GM04503 (cell line): Measurements from ENCODE around the gene TBX19.
"Not testable (repeated sequence)": the region's sequence is repeated elsewhere in the genome, so short reads cannot be mapped to it uniquely, and the experiment has no call there.

Source experiments
- DNase-seq: peaks from one replicate; pipeline ENCODE4 v3.0.0-alpha.2; 2012; ENCODE audit warnings: low read depth

The TBX19 gene

DNA sequence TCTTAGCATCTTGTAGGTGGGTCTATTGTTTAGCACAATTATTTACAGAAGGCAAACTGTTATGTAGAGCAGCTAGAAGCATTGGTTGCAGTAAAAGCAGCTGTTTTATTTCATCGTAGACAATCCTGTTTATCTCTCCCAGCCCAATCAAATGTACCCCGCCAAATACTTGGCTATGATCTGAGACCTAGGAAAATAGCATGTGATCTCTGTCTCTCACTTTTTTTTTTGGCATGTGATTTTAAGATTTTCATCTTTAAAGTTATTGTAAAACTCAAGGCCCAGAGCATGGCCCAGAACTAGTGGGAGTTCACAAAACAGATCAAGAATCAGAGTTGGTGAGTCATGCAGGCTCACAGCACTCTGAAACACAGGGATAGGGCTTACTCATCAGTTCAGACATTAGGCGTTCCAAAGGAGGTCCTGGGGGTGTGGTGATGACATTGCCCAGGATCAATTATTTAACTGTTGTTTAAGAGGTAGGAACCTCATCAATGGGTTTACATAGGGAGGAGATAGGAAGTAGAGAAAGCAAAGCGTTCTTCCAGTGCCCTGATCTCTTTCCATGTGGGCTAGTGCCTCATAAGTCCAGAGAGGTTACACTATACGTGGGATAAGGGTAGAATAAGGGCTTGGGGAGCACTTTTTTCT is 40.2 kb downstream of the TBX19 start:
- peak; percentile 63 for DNase-seq

DNA sequence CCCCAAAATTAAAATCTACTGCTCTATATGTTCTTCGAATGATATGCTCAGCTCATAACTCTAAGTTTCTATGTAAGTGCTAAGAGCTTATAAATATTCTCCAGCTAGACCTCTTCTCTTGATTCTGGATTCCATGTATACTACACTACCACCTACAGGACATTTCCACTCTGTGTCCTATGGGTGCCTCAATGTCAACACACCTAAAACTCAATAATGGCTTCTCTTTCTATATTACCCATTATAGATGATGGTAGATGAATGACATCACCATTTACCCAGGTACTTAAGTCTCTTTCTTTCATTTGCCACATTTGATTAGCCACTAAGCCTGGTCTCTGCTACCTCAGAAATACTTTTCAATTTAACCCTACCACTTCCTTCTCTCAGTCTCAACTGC is 41.3 kb downstream of the TBX19 start:
- DNase-seq: no peak

DNA sequence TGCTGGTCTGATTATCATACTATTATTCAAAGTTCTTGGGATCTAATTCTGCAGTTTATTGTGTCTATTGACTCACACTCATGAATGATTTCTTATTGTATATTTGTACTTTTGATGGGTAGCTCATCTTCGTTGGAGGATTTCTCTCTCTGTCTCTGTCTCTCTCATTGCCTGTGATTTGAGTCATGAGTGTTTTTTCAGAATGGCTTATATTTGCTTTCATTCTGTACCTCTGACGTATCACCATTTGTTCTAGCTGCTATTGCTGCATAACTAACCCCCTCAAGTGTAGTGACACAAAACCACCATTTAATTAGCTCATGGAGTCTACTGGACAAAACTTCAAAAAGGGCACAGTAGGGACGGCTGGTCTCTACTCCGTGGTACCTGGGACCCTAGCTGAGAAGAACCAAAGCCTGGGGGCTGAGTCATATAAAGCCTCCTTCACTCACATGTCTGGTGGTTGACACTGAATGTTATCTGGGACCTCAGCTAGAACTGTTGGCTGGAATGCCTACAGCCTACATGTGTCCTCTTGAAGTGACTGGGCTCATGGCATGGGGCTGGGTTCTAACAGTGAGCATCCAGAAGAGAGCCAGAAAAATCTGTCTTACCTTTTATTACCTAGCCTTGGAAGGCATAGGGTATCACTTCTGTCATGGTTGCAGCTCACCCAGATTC is 44.2 kb downstream of the TBX19 start:
- DNase-seq: no peak

DNA sequence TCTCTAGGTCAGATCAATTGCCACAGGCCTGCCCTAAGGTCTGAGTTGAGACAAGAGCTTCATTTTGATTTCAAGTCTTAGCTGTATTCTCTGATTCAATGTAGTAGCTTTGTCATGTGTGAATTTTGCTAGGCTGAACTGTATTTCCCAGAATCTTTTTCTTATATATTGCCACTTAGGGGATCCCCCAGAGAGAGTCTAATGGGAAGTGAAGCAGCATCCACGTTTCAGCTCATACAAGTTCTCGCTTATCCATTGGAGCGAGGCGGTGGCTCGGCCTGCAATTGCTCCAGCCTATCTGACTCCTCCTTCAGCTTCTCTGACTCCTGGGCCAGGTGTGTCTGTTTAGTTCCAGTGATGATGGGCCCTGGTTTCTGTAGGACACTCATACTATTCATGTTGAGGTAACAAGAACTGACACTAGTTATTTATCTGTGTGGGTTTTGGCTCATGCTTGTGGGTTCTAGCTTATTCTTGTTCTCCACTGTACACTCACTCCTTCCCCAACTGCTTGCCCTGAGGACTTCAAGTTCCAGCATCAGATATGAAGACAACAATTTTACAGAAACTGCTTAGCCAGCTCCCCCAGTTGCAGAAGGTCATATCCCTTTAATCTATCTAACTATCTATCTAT is 48.2 kb downstream of the TBX19 start:
- DNase-seq: no peak

DNA sequence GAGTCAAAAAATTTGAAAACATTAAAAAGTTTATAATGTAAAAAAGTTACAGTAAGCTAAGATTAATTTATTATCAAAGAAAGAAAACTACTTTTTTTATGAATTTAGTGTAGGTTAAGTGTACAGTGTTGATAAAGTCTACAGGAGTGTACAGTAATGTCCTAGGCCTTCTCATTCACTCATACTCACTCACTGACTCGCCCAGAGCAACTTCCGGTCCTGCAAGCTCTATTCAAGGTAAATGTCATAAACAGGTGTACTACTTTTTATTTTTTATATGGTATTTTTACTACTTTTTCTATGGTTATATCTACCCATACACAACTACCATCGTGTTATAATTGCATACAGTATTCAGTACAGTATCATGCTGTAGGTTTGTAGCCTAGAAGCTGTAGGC is 49.6 kb downstream of the TBX19 start:
- DNase-seq: no peak

DNA sequence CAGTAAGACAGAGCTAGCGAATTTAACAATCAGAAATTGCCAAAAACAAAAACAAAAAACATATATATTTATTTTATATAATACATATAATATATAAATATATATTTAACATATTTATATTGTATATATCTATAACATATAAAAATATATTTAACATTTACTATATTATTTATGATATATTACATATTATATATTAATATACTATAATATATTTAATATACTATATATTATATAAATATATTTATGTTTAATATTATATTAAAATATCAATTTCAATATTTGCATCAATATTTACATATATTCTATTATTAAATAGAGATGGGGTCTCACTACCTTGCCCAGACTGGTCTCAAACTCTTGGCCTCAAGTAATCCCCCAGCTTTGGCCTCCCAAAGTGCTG is 50.9 kb downstream of the TBX19 start:
- DNase-seq: no peak

DNA sequence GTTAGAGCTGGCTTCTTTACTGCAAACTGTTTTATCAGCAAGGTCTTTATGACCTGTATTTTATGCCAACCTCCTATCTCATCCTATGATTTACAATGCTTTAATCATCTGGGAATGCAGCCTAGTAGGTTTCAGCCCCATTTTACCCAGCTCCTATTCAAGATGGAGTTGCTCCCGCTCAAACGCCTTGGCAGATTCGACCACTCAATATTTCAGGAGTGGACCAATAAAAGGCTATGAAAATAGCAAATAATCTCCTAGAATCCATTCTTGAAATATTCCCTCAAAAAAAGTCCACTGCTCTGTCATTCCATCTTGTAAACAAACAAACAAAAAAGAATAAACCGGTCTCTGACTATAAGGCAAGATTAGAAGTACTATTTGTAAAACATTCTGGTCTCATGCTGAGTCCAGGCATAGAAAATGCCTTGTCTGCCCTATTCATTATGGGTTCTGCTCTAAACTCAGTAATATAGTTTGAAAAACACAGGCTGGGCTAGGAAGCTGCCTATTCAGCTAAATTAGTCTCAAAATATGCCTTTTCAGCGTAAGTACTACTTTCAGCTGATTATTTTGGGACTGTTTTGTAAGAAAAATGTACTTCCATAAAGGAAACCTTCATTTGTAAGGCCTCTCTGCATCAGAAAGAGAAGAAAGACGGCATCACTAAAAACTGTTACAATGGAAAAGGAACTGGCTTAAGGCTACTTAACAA is 53.0 kb downstream of the TBX19 start:
- no peak for DNase-seq

DNA sequence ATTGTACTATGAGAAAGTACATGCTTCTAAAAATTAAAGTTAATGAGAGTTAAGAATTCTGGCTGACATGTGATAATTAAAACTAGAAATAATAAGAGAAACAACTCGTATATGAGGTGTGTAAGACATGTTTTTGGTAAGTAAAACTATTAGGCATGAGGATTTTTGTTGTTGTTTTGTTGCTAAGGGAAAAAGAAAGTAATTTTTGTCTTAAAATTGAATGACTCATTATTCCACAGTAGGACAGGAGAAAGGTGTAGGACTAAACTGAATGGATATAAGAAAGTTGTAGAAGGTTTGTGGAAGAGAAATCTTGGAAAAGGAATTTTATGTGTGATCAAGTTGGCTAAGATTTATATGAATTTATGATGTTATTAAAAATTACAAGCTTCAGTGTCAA is 54.8 kb downstream of the TBX19 start:
- no peak for DNase-seq

DNA sequence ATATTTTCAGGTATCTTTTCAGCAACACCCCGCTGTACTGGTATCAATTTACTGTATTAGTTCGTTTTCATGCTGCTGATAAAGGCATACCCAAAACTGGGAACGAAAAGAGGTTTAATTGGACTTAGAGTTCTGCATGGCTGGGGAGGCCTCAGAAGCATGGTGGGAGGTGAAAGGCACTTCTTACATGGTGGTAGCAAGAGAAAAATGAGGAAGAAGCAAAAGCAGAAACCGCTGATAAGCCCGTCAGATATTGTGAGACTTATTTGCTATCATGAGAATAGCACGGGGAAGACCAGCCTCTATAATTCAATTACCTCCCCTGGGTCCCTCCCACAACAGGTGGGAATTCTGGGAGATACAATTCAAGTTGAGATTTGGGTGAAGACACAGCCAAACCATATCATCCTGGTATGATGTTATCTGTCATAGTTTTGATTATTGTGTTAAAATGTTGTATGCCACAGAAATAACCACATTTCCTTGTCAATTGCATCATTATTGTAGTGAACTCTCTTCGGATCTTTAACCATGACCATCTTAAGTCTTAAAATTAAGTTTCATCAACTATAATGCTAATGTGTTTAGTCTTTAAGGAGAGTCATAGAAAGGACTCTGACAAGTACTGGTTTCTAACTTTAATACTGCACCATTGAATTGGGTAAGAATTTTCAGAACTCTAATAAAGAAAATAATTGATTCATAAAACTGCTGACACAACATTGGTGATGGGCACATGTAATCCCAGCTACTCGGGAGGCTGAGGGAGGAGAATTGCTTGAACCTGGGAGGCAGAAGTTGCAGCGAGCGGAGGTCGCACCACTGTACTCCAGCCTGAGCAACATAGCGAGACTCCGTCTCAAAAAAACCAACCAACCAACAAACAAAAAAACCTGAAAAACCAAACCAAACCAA is 58.2 kb downstream of the TBX19 start:
- no peak for DNase-seq

DNA sequence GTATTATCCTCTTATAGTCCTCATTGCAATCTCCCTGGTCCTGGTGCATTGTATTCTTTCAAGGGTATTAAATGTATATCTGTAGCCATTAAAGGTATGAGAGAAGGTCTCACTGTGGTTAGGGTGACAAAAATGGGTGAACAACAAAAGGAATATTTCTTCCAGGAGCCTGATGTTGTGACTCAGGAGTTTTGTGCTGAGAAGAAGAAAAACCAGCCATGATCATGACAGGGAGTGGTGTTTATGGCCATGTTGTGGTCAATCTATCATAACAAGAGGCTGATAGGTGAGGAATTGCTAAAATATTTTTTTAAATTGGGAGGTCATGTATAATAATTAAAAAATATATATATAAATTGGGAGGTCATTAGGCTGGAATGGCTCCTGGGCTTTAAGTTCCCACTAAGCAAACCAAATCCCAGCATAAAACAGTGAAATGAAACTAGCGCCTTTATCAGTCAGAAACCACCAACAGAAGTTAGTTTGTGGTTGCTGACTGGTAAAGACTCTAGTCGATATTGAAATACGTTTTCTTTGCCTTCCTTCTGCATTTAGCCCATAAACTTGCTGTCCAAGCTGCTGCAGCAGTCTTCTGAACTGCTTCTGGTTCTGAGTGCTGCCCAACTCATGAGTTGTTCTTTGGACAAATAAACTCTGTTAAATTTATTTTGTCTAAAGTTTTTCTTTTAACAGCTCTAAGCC is 60.3 kb downstream of the TBX19 start:
- DNase-seq: no peak

DNA sequence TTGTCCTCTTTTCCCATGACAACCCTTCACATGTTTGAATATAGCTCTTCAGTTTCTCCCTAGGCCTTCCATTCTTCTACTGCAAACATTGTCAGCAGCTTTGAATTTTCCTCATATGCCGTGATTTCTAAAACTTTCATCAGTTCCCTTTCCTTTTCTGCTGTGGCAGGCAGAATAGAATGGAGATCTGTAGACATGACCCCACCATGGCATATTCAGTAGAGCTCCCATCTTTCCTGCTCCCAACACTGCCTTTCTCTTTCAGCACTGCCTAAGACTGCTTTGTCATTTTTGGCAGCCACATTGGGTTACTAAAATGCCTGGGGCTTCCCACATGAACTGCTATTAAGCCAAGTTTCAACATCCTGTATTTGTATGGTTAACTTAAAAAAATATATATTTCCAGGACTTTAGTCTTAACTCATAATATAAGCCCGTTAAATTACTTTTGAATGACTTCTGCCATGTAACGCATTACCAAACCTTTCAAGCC is 60.9 kb downstream of the TBX19 start:
- no peak for DNase-seq

DNA sequence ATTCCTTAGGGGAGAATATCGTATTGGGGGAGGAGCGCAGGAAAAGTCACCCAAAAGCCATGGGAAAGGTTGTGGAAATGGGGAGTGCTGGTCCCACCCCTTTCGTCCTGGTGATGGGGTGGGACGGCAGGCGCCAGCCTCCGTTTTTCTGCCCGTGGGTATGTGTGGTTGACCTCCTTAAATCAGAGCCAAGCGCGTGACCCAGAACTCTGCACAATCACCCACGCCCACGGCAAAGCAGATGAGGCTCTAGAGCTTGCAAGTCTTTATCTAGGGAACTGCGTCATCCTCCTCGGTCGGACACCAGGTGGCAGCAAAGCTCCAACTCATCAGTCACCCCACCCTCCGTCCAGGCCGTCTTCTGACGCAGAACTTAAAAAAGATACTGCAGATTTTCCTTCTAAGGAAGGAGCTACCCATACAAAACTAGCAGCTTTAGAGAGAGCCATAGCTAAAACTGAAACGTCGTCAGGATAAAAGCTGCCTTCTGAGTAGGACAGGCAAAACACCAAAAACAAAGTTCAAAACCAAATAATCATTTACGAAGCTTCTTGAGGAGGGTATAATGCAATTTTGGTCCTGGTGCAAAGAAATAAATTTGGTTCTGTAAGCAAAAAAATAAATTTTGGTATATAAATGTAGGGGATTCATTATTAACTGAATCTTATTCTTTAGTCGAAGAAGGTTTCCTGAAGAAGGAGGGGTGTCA is 62.0 kb downstream of the TBX19 start:
- DNase-seq: peak; percentile 25

DNA sequence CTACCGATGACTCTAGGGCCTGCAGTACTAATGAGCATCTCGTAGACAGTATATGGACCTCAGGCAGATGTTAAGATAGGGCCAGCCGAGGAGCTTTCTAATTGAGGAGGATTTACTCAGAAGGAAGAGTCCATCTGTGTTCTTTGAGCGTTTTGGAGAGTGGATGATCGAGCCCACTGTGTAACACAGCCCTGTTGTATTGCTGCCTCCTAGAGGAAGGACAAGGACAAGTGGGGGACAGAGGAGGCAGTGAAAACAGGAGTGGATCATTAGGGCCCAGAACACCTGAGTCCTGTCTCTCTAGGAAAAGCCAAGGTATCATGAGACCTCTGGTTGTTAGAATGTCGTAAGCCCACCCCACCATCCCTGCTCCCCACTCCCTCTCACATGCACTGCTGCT is 62.9 kb downstream of the TBX19 start:
- no peak for DNase-seq

DNA sequence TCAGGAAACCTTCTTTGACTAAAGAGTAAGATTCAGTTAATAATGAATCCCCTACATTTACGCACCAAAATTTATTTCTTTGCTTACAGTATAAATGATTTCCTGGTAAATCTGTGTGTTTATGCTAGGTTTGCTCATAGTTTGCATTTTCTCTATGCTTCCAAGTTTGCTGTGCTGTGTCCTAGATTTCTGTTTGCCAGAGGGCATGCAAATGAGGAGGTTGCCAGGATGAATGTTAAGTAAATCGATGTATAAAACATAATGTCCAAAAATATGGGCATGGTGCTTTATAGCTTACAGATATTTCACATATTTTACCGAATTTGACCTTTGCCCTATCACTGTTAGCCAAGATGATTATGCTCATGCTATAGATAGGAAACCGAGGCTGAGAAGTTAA is 63.8 kb downstream of the TBX19 start:
- no peak for DNase-seq

DNA sequence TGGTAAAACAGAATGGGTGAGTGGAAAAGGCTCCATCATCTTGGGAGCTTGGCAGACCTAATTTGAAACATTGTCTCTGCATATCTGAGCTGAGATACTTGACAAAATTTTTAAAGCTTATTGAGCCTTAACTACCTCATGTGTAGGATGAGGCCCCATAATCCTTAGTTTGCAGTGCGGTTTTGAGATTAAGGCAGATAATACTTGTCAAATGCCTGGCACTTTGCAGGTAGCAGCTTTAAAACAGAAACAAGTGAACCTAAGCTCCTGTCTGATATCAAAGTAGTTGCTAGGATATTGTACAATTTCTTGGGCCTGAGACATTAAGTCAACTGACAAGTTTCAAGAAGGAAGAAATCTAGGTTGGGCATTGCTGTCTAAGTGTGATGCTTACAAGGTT is 65.3 kb downstream of the TBX19 start:
- DNase-seq: no peak

DNA sequence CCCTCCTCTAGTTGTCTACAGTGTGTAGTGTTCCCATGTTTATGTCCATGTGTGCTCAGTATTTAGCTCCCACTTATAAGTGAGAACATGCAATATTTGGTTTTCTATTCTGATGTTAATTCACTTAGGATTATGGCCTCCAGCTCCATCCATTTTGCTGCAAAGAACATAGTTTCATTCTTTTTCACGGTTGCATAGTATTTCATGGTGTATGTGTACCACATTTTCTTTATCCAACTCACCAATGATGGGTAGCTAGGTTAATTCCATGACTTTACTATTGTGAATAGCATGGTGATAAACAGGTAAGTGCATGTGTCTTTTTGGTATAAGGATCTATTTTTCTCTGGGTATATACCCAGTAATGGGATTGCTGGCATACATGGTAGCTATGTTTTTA is 67.0 kb downstream of the TBX19 start:
- DNase-seq: no peak

DNA sequence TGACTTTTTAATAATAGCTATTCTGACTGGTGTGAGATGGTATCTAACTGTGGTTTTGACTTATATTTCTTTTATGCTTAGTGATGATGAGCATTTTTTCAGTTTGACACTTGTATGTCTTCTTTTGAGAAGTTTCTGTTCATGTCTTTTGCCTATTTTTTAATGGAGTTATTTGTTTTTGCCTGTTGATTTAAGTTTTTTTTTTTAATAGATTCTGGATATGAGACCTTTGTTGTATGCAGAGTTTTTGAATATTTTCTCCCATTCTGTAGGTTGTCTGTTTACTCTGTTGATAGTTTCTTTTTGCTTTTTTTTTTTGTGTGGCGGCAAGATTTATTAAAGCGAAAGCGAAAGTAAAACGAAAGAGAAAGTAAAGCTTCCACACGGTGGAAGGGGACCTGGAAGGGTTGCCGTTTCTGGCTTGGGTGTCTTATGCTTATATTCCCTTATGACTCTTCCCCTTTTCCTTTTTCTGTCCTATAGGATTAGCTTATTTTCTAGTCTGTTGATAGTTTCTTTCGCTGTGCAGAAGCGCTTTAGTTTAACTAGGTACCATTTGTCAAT is 67.6 kb downstream of the TBX19 start:
- no peak for DNase-seq

DNA sequence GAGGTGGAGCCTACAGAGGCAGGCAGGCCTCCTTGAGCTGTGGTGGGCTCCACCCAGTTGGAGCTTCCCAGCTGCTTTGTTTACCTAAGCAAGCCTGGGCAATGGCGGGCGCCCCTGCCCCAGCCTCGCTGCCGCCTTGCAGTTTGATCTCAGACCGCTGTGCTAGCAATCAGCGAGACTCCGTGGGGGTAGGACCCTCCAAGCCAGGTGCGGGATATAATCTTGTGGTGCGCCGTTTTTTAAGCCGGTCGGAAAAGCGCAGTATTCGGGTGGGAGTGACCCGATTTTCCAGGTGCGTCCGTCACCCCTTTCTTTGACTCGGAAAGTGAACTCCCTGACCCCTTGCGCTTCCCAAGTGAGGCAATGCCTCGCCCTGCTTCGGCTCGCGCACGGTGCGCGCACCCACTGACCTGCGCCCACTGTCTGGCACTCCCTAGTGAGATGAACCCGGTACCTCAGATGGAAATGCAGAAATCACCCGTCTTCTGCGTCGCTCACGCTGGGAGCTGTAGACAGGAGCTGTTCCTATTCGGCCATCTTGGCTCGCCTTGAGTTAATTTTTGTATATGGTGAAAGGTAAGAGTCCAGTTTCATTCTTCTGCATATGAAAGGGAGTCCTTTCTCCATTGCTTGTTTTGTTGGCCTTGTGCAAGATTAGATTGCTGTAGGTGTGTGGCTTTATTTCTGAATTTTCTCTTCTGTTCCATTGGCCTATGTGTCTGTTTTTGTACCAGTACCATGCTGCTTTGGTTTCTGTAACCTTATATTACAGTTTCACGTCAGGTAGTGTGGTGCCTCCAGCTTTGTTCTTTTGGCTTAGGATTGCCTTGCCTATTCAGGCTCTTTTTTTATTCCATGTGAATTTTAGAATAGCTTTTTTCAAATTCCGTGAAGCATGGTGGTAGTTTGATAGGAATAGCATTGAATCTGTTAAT is 73.9 kb downstream of the TBX19 start:
- DNase-seq: not testable (repeated sequence)
